Neural progenitor cell (in vitro differentiated cells): ENCODE measurements around the gene TMPRSS6. TPM values are rescaled to one million over a fixed set of nuclear protein-coding genes. Genes with fewer than 3 reads are reported as not detected.

ENCODE experiments used
- DNase-seq: peaks from one replicate; pipeline ENCODE4 v3.0.0-alpha.2; 2016; ENCODE audit warnings: low spot score
- H2AFZ ChIP-seq: fragments of 200-600 bp; sonication (generic); replicated peaks from 2 replicates; pipeline ENCODE4 v1.6.1; 2016; ENCODE audit warnings: antibody characterized with exemption
- H3F3A ChIP-seq: fragments of 200-600 bp; sonication (generic); 2 replicates; pipeline ENCODE4 v1.6.1; 2016; ENCODE audit warnings: antibody characterized with exemption, low read depth
- H3K27ac ChIP-seq: fragments of 200-600 bp; sonication (generic); 2 replicates; pipeline ENCODE4 v1.5.1; 2016; ENCODE audit warnings: mild to moderate bottlenecking
- H3K27me3 ChIP-seq: fragments of 200-600 bp; sonication (generic); 2 replicates; pipeline ENCODE4 v1.6.1; 2016; ENCODE audit warnings: mild to moderate bottlenecking, moderate library complexity
- H3K36me3 ChIP-seq: fragments of 200-600 bp; sonication (generic); 2 replicates; pipeline ENCODE4 v1.5.1; 2016
- H3K4me1 ChIP-seq: fragments of 200-600 bp; sonication (generic); 2 replicates; pipeline ENCODE4 v1.6.1; 2016; ENCODE audit warnings: mixed run types
- H3K4me2 ChIP-seq: fragments of 200-600 bp; sonication (generic); 2 replicates; pipeline ENCODE4 v1.6.1; 2016
- H3K4me3 ChIP-seq: fragments of 200-600 bp; sonication (generic); 2 replicates; pipeline ENCODE4 v1.5.1; 2016
- H3K79me2 ChIP-seq: fragments of 200-600 bp; sonication (generic); 2 replicates; pipeline ENCODE4 v1.6.1; 2016; ENCODE audit warnings: low read depth
- H3K9ac ChIP-seq: fragments of 200-600 bp; sonication (generic); 2 replicates; pipeline ENCODE4 v1.6.1; 2016
- H3K9me3 ChIP-seq: fragments of 200-600 bp; sonication (generic); 2 replicates; pipeline ENCODE4 v1.5.1; 2016; ENCODE audit warnings: low read depth
- H4K20me1 ChIP-seq: fragments of 200-600 bp; sonication (generic); 2 replicates; pipeline ENCODE4 v1.6.1; 2016; ENCODE audit warnings: low read depth
- H3K27ac Mint-ChIP-seq: 3 replicates; pipeline ENCODE4 v1.8.0; 2021; ENCODE audit warnings: mixed read lengths
- H3K27me3 Mint-ChIP-seq: 2 replicates; pipeline ENCODE4 v1.8.0; 2022; ENCODE audit warnings: low read depth, mild to moderate bottlenecking, inconsistent platforms, moderate library complexity, mixed read lengths; ENCODE audit not compliant: insufficient read depth
- H3K36me3 Mint-ChIP-seq: 3 replicates; pipeline ENCODE4 v1.8.0; 2021; ENCODE audit warnings: mixed read lengths
- H3K4me1 Mint-ChIP-seq: 3 replicates; pipeline ENCODE4 v1.8.0; 2021; ENCODE audit warnings: mixed read lengths
- H3K4me3 Mint-ChIP-seq: 3 replicates; pipeline ENCODE4 v1.8.0; 2021; ENCODE audit warnings: mild to moderate bottlenecking, moderate library complexity, mixed read lengths
- H3K9me3 Mint-ChIP-seq: 3 replicates; pipeline ENCODE4 v1.8.0; 2020; ENCODE audit warnings: mixed read lengths
- CTCF ChIP-seq: fragments of 200-600 bp; sonication (generic); IDR thresholded peaks from 2 replicates; pipeline ENCODE4 v1.5.1; 2017; ENCODE audit warnings: antibody characterized with exemption, mild to moderate bottlenecking
- EZH2 ChIP-seq: fragments of 200-600 bp; sonication (generic); IDR thresholded peaks from 2 replicates; pipeline ENCODE4 v1.6.1; 2017; ENCODE audit warnings: antibody characterized with exemption, mild to moderate bottlenecking, moderate library complexity
- EZH2phosphoT487 ChIP-seq: fragments of 200-600 bp; sonication (generic); IDR thresholded peaks from 2 replicates; pipeline ENCODE4 v1.6.1; 2017; ENCODE audit warnings: antibody characterized with exemption
- total RNA-seq: library from RNA; depleted of rRNA; stranded (reverse); fragments of >200 nt; gene quantifications from 2 replicates; pipeline ENCODE4 v1.2.3, GENCODE V29; 2015; ENCODE audit warnings: low replicate concordance

The TMPRSS6 gene
- total RNA-seq, 1 donor from 2014 or later: not detected

- no peak overlapping the region for H3K27ac ChIP-seq
- H3K36me3 ChIP-seq: no peaks in the 10 kb centered on the region
- H2AFZ ChIP-seq: peak overlapping the region; percentile 51
- H3K27me3 ChIP-seq: no peaks in the 10 kb centered on the region
- no peaks in the 10 kb centered on the region for H3K36me3 Mint-ChIP-seq
- no peak overlapping the region for H3K4me3 ChIP-seq
- TF ChIP-seq EZH2phosphoT487: no peak
- no peak for TF ChIP-seq EZH2
- no peak for TF ChIP-seq CTCF
- no peak overlapping the region for H3K4me2 ChIP-seq
- no peak overlapping the region for H3K9ac ChIP-seq
- peaks cover 28% of the 10 kb centered on the region for H3K4me1 Mint-ChIP-seq
- DNase-seq: no peak
- H3K27me3 Mint-ChIP-seq: peaks cover 8% of the 10 kb centered on the region
- no peaks in the 10 kb centered on the region for H3K9me3 Mint-ChIP-seq
- no peaks in the 10 kb centered on the region for H4K20me1 ChIP-seq
- peak overlapping the region; percentile 85 for H3K27ac Mint-ChIP-seq
- H3K4me1 ChIP-seq: peaks cover 15% of the 10 kb centered on the region
- H3K9me3 ChIP-seq: no peaks in the 10 kb centered on the region
- H3F3A ChIP-seq: no peaks in the 10 kb centered on the region
- H3K4me3 Mint-ChIP-seq: no peak overlapping the region
- H3K79me2 ChIP-seq: no peaks in the 10 kb centered on the region
These were observed 17.9 kb upstream of the TMPRSS6 start for GRCh38 chr22:37127350-37127878.

GRCh38 chr22:37126882-37127281, 17.4 kb upstream of the TMPRSS6 start:
- no peaks in the 10 kb centered on the region for H3K36me3 ChIP-seq
- H3K9me3 ChIP-seq: no peaks in the 10 kb centered on the region
- Mint-ChIP-seq H3K27me3 (peaks cover 12% of the 10 kb centered on the region), H3K36me3 (no peaks in the 10 kb centered on the region), H3K9me3 (no peaks in the 10 kb centered on the region), H3K27ac (no peak overlapping the region), H3K4me3 (peak overlapping the region; percentile 38), H3K4me1 (peaks cover 29% of the 10 kb centered on the region)
- peak; percentile 68 for TF ChIP-seq CTCF
- TF ChIP-seq EZH2phosphoT487: no peak
- no peaks in the 10 kb centered on the region for H4K20me1 ChIP-seq
- no peak overlapping the region for H3K4me2 ChIP-seq
- DNase-seq: peak; percentile 58
- no peaks in the 10 kb centered on the region for H3F3A ChIP-seq
- no peak overlapping the region for H3K27ac ChIP-seq
- H3K4me3 ChIP-seq: no peak overlapping the region
- peak overlapping the region; percentile 51 for H2AFZ ChIP-seq
- H3K9ac ChIP-seq: no peak overlapping the region
- H3K27me3 ChIP-seq: no peaks in the 10 kb centered on the region
- no peaks in the 10 kb centered on the region for H3K79me2 ChIP-seq
- peaks cover 18% of the 10 kb centered on the region for H3K4me1 ChIP-seq

- peak overlapping the region; percentile 38 for H3K4me3 Mint-ChIP-seq
- peaks cover 20% of the 10 kb centered on the region for H3K4me1 ChIP-seq
- H3K9ac ChIP-seq: no peak overlapping the region
- H3K27ac ChIP-seq: no peak overlapping the region
- no peaks in the 10 kb centered on the region for H3K79me2 ChIP-seq
- H3F3A ChIP-seq: no peaks in the 10 kb centered on the region
- H4K20me1 ChIP-seq: no peaks in the 10 kb centered on the region
- no peaks in the 10 kb centered on the region for H3K36me3 Mint-ChIP-seq
- H3K4me2 ChIP-seq: no peak overlapping the region
- no peak overlapping the region for H2AFZ ChIP-seq
- DNase-seq: peak; percentile 50
- no peaks in the 10 kb centered on the region for H3K36me3 ChIP-seq
- no peaks in the 10 kb centered on the region for H3K27me3 ChIP-seq
- no peaks in the 10 kb centered on the region for H3K9me3 Mint-ChIP-seq
- no peak overlapping the region for H3K4me3 ChIP-seq
- no peaks in the 10 kb centered on the region for H3K9me3 ChIP-seq
- peaks cover 29% of the 10 kb centered on the region for H3K4me1 Mint-ChIP-seq
- H3K27me3 Mint-ChIP-seq: peaks cover 12% of the 10 kb centered on the region
- H3K27ac Mint-ChIP-seq: no peak overlapping the region
- TF ChIP-seq CTCF (no peak), EZH2phosphoT487 (no peak), EZH2 (no peak)
These were observed 16.9 kb upstream of the TMPRSS6 start for GRCh38 chr22:37126383-37126782.
